Heart left ventricle (tissue), 16 donors: ENCODE measurements around the gene ICA1. TPM values are rescaled to one million over a fixed set of nuclear protein-coding genes. Genes with fewer than 3 reads are reported as not detected.

Source experiments
- ATAC-seq, 4 donors: fragments of 200-7000 bp; cut with Tn5 transposase; one replicate each; pipeline ENCODE4 v1.9.1; 2020 to 2022; ENCODE audit warnings: moderate library complexity in 4 of 4, mild to moderate bottlenecking in 3 of 4, moderate number of reproducible peaks in 1 of 4
- DNase-seq, 5 donors: peaks; one replicate each; pipeline ENCODE4 v3.0.0-alpha.2; 2020
- H3K27ac ChIP-seq, 12 donors: fragments of 200-600 bp; sonication (generic) in 4 of 12; one replicate each; pipeline versions ENCODE4 v1.5.0 to v1.8.0; 2016 to 2022; ENCODE audit warnings: mild to moderate bottlenecking in 2 of 12
- H3K27me3 ChIP-seq, 9 donors: fragments of 200-600 bp; sonication (generic) in 2 of 9; one replicate each; pipeline versions ENCODE4 v1.5.1 to v1.8.0; 2016 to 2022; ENCODE audit warnings: mild to moderate bottlenecking in 3 of 9
- H3K36me3 ChIP-seq, 9 donors: fragments of 200-600 bp; sonication (generic) in 2 of 9; one replicate each; pipeline versions ENCODE4 v1.5.0 to v1.8.0; 2018 to 2022; ENCODE audit warnings: mild to moderate bottlenecking in 2 of 9
- H3K4me1 ChIP-seq, 12 donors: fragments of 200-600 bp; sonication (generic) in 4 of 12; one replicate each; pipeline versions ENCODE4 v1.5.0 to v1.8.0; 2016 to 2022; ENCODE audit warnings: mild to moderate bottlenecking in 3 of 12
- H3K4me3 ChIP-seq, 12 donors: fragments of 200-600 bp; sonication (generic) in 4 of 12; one replicate each; pipeline versions ENCODE4 v1.5.0 to v1.8.0; 2017 to 2022; ENCODE audit warnings: mild to moderate bottlenecking in 9 of 12, moderate library complexity in 4 of 12
- H3K9me3 ChIP-seq, 12 donors: fragments of 200-600 bp; sonication (generic) in 4 of 12; one replicate each; pipeline versions ENCODE4 v1.5.0 to v1.8.0; 2016 to 2022; ENCODE audit warnings: mild to moderate bottlenecking in 1 of 12
- POLR2A ChIP-seq, 2 donors: fragments of 450-650 bp; IDR thresholded peaks; one replicate each; pipeline ENCODE4 v1.6.1; 2017; ENCODE audit warnings: antibody characterized with exemption in 2 of 2, mild to moderate bottlenecking in 2 of 2, moderate library complexity in 2 of 2
- WGBS, 4 donors: extraction: QIAGEN DNeasy Blood & Tissue Kit in 2 of 4; methylation state at CpG; one replicate each; pipeline versions ENCODE4 v1.1.5 to v1.1.7; 2013 to 2018; 5-methylcytosine and 5-hydroxymethylcytosine counted together
- intact Hi-C, 10 donors: fragments of 100-400 bp; cut with DNase I; formaldehyde crosslinking; loops; one replicate each; pipeline versions ENCODE4 v1.11.1 to v1.14.2; 2022
- polyA plus RNA-seq, 2 donors: library from polyadenylated mRNA; stranded (reverse); fragments of 200-250 nt; gene quantifications; one replicate each; pipeline ENCODE4 v1.2.3, GENCODE V29; 2013
- total RNA-seq, 9 donors: library from RNA; depleted of rRNA in 2 of 9; stranded (reverse); fragments of >200 nt in 2 of 9; fragmentation: NEBNext Ultra II Directional in 3 of 9; extraction: Animal tissue kit (Norgen Biotek cat#: 25700) in 3 of 9; gene quantifications; one replicate each; pipeline versions ENCODE4 v1.1.0 to v1.2.4, GENCODE V29; 2016 to 2023
- TF ChIP-seq, protein P1 (sequence below), 12 donors: fragments of 200-600 bp; sonication (generic) in 4 of 12; IDR thresholded peaks; one replicate each; pipeline versions ENCODE4 v1.5.0 to v1.8.0; 2018 to 2022; ENCODE audit warnings: antibody characterized with exemption in 12 of 12, mild to moderate bottlenecking in 5 of 12
- donor health status: ischemic (EF 13 %, LVEDD 7.1; RV severe dilation, severe dysfunction).
- donor health status: healthy with polysubstance abuse.
- donor health status: DM: no; HTN: yes; CAD: no.
- donor health status: DM: no; HTN: no; CAD: no.
- donor health status: ischemic (EF 25% LVEDD 6.9; RV normal size, moderate dysfunction).
- donor health status: ischemic (EF 25% LVEDD 5.7; RV mildly dilated, moderate dysfunction).
- donor health status: healthy.
- donor health status: DM: yes; HTN: yes; CAD: no.
- donor health status: ischemic (EF 35%, LVEDD 5.7; RV mildly dilated, moderate dysfunction).
- donor health status: nonischemic (EF 11% LVEDD 7.7; RV severe dilation, severe dysfunction).
- donor health status: DM: yes; HTN: yes; CAD: no.
- donor health status: PGD.
- donor health status: ischemic (EF 29% LVEDD 5.4; RV normal size, mild dysfunction).
- donor health status: nonischemic (EF 23%, LVEDD 6.1; RV moderate dilation, normal function).

ICA1 gene
- total and polyA plus RNA-seq, 11 donors: 23.8 to 74.4 (median 54.4) TPM

DNA sequence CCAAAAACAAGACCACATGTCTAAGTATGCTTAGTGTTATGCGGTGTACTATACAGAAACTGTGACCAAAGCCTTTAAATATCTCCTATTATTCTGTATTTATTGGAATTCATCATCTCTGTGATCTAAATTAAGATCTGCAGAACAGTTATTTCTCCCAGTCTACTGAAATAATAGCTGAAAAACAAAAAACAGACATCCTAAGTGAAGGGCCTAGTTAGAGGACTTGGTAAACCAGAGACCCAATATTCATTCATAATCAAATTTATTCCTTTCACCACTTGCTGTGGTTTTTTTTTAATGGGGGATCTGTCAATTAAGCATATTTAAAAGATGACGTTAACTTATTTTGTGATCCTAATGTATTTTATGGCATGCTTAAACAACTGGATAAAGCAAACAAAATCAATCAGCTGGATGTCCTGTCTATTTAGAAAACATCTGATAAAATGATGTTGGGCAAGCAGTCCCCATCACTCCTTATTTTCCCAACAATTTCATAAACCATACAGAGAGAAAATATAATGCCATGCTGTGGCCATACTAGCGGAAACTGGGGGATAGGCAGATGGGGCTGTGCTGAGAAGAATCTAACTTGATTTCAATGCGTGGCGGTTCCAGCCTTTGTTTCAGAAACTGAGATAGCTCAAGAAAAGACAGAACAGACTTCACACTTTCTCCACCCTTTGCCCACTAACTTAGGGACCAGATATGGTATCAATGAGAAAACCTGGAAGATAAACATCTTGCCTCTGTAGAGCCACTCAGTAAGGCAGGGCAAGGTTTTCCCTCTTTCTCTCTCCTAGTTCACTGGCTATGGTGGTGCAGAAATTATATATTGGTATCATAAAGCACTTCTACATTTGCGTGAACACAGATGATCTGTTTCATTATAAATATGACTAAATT, 32.9 kb downstream of the ICA1 start:
- 90 to 96% (median 93%) methylated on average over 6 of the region's 6 CpGs for WGBS, 4 donors
- Histone ChIP-seq H3K36me3 (peaks cover 0 to 40% (median 0%) of the 10 kb centered on the region in 9 donors), H3K27me3 (no peaks in the 10 kb centered on the region), H3K27ac (no peak overlapping the region), H3K9me3 (no peaks in the 10 kb centered on the region), H3K4me1 (peaks cover 0 to 26% (median 12%) of the 10 kb centered on the region in 12 donors), H3K4me3 (no peak overlapping the region)
- TF ChIP-seq POLR2A (IDR thresholded peaks at IDR 0.05): no peak
- TF ChIP-seq, protein P1, sequence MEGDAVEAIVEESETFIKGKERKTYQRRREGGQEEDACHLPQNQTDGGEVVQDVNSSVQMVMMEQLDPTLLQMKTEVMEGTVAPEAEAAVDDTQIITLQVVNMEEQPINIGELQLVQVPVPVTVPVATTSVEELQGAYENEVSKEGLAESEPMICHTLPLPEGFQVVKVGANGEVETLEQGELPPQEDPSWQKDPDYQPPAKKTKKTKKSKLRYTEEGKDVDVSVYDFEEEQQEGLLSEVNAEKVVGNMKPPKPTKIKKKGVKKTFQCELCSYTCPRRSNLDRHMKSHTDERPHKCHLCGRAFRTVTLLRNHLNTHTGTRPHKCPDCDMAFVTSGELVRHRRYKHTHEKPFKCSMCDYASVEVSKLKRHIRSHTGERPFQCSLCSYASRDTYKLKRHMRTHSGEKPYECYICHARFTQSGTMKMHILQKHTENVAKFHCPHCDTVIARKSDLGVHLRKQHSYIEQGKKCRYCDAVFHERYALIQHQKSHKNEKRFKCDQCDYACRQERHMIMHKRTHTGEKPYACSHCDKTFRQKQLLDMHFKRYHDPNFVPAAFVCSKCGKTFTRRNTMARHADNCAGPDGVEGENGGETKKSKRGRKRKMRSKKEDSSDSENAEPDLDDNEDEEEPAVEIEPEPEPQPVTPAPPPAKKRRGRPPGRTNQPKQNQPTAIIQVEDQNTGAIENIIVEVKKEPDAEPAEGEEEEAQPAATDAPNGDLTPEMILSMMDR (IDR thresholded peaks at IDR 0.05): no peak
- intact Hi-C loops: loop anchor here in 1 of 10 donors (10.0 kb wide), 1 partner anchor 634 kb away; no protein-coding TSS in a partner anchor
- DNase-seq: no peak
- ATAC-seq: no peak

DNA sequence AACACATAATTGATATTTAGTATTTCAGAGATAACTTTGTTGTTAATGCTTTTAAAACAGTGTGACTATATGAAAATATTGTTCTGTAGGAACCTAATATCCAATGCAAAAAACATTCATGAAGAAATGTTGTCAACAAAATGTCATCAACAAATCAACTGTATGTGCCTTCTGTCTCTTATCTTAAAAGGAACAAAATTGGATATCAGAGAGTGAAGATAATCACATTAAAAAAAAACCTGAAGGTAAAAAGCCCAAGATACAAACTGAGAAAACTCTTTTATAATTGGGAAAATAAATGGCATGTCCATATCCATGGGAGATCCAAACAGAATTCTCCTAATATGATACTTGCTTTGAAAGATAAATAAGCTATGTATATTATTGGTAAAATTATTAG, 33.9 kb downstream of the ICA1 start:
- no peak overlapping the region for H3K4me3 ChIP-seq
- no peak overlapping the region for H3K27ac ChIP-seq
- DNase-seq (no peak), ATAC-seq (no peak)
- H3K9me3 ChIP-seq: no peaks in the 10 kb centered on the region
- peaks cover 0 to 46% (median 3%) of the 10 kb centered on the region in 9 donors for H3K36me3 ChIP-seq
- TF ChIP-seq, protein P1 (IDR thresholded peaks at IDR 0.05): no peak
- TF ChIP-seq POLR2A (IDR thresholded peaks at IDR 0.05): no peak
- peaks cover 0 to 21% (median 5%) of the 10 kb centered on the region in 12 donors for H3K4me1 ChIP-seq
- intact Hi-C loops: loop anchor here in 1 of 10 donors (10.0 kb wide), 1 partner anchor 633 kb away; no protein-coding TSS in a partner anchor
- H3K27me3 ChIP-seq: no peaks in the 10 kb centered on the region

DNA sequence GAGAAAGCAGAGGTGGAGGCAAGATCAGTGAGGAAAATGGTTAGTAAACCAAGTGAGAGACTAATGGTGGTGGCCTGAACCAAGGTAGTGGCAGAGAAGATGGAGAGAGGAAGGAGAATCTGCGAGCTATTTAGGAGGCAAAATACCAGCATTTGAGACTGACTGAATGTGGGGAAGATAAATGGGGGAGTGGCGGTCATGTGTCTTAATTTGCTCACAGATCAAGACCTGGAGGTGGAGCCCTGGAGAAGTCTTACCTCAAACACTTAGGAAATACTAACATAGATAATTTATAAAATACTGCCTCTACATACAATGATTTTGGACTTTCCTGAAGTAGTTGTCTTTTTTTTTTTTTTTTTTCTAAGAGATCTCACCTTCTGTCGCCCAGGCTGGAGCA, 34.7 kb downstream of the ICA1 start:
- intact Hi-C loops: loop anchor here in 1 of 10 donors (10.0 kb wide), 1 partner anchor 632 kb away; no protein-coding TSS in a partner anchor
- 88 to 94% (median 91%) methylated on average over 3 of the region's 3 CpGs for WGBS, 4 donors

More for the DNA sequence above, 34.7 kb downstream of the ICA1 start:
- Histone ChIP-seq H3K27me3 (no peaks in the 10 kb centered on the region), H3K9me3 (no peaks in the 10 kb centered on the region), H3K27ac (peak overlapping the region in 4 of 12 donors; percentile 8 to 49 (median 33)), H3K36me3 (peaks cover 0 to 47% (median 4%) of the 10 kb centered on the region in 9 donors), H3K4me3 (no peak overlapping the region), H3K4me1 (peaks cover 0 to 15% (median 2%) of the 10 kb centered on the region in 12 donors)
- no peak for DNase-seq
- TF ChIP-seq POLR2A (IDR thresholded peaks at IDR 0.05): no peak
- TF ChIP-seq, protein P1 (IDR thresholded peaks at IDR 0.05): no peak
- ATAC-seq: no peak
